Neural crest cell (in vitro differentiated cells): Measurements from ENCODE around the gene RAET1G. TPM values are rescaled to one million over a fixed set of nuclear protein-coding genes. Genes with fewer than 3 reads are reported as not detected.
"Not testable (repeated sequence)": the region's sequence is repeated elsewhere in the genome, so short reads cannot be mapped to it uniquely, and the experiment has no call there.

Source experiments
- DNase-seq: peaks from one replicate; pipeline ENCODE4 v3.0.0; 2021; ENCODE audit warnings: low read depth, mixed read lengths, low spot score
- H3K27ac Mint-ChIP-seq: one replicate; pipeline ENCODE4 v1.8.0; 2021; ENCODE audit warnings: mild to moderate bottlenecking, mixed read lengths; ENCODE audit not compliant: unreplicated experiment
- H3K27me3 Mint-ChIP-seq: 2 replicates; pipeline ENCODE4 v1.8.0; 2021; ENCODE audit warnings: low read depth, mild to moderate bottlenecking, mixed read lengths
- H3K36me3 Mint-ChIP-seq: 2 replicates; pipeline ENCODE4 v1.8.0; 2021; ENCODE audit warnings: low read depth, mild to moderate bottlenecking, mixed read lengths
- H3K4me1 Mint-ChIP-seq: 2 replicates; pipeline ENCODE4 v1.8.0; 2021; ENCODE audit warnings: mixed read lengths
- H3K4me3 Mint-ChIP-seq: one replicate; pipeline ENCODE4 v1.8.0; 2021; ENCODE audit warnings: mild to moderate bottlenecking, mixed read lengths
- H3K9me3 Mint-ChIP-seq: 2 replicates; pipeline ENCODE4 v1.8.0; 2021; ENCODE audit warnings: mixed read lengths
- CTCF ChIP-seq: fragments of 200-600 bp; sonication (generic); conservative IDR thresholded peaks from 2 replicates; pipeline ENCODE4 v1.5.0; 2021; ENCODE audit warnings: antibody characterized with exemption, mild to moderate bottlenecking
- total RNA-seq: library from RNA; stranded (reverse); gene quantifications from 2 replicates; pipeline ENCODE4 v1.2.1, GENCODE V29; 2021

RAET1G gene
- total RNA-seq, 1 donor from 2014 or later, result not detected

GRCh38 chr6:149909701-149910470 lies 13.0 kb downstream of the RAET1G start:
- H3K4me1 Mint-ChIP-seq, result no peaks in the 10 kb centered on the region
- H3K36me3 Mint-ChIP-seq, result peaks cover 5% of the 10 kb centered on the region
- H3K27me3 Mint-ChIP-seq, result peaks cover 28% of the 10 kb centered on the region
- peaks cover 11% of the 10 kb centered on the region for H3K9me3 Mint-ChIP-seq
- H3K4me3 Mint-ChIP-seq, result no peak overlapping the region
- TF ChIP-seq CTCF, result no peak
- H3K27ac Mint-ChIP-seq, result no peak overlapping the region
- DNase-seq, result no peak

GRCh38 chr6:149908480-149908879 lies 14.4 kb downstream of the RAET1G start:
- H3K36me3 Mint-ChIP-seq, H3K4me1 Mint-ChIP-seq, DNase-seq, H3K4me3 Mint-ChIP-seq, H3K27ac Mint-ChIP-seq: not testable (repeated sequence)
- H3K27me3 Mint-ChIP-seq, result peaks cover 22% of the 10 kb centered on the region
- peaks cover 11% of the 10 kb centered on the region for H3K9me3 Mint-ChIP-seq

- no peak for TF ChIP-seq CTCF
- Mint-ChIP-seq H3K4me1 (no peaks in the 10 kb centered on the region), H3K36me3 (peaks cover 5% of the 10 kb centered on the region), H3K9me3 (peaks cover 11% of the 10 kb centered on the region), H3K27ac (no peak overlapping the region), H3K27me3 (peaks cover 13% of the 10 kb centered on the region), H3K4me3 (no peak overlapping the region)
- no peak for DNase-seq
These were observed 15.6 kb downstream of the RAET1G start for GRCh38 chr6:149907317-149907716.

GRCh38 chr6:149906405-149906804 lies 16.5 kb downstream of the RAET1G start:
- H3K27me3 Mint-ChIP-seq, result peaks cover 11% of the 10 kb centered on the region
- DNase-seq, result no peak
- H3K4me3 Mint-ChIP-seq, result no peak overlapping the region
- H3K9me3 Mint-ChIP-seq, result peaks cover 10% of the 10 kb centered on the region
- H3K4me1 Mint-ChIP-seq, result no peaks in the 10 kb centered on the region
- H3K27ac Mint-ChIP-seq, result no peak overlapping the region
- H3K36me3 Mint-ChIP-seq, result peaks cover 5% of the 10 kb centered on the region
- TF ChIP-seq CTCF, result no peak

- Mint-ChIP-seq H3K36me3 (peaks cover 5% of the 10 kb centered on the region), H3K27ac (no peak overlapping the region), H3K4me1 (no peaks in the 10 kb centered on the region), H3K4me3 (no peak overlapping the region), H3K27me3 (peaks cover 7% of the 10 kb centered on the region), H3K9me3 (peaks cover 8% of the 10 kb centered on the region)
- no peak for DNase-seq
- TF ChIP-seq CTCF, result no peak
These were observed 17.0 kb downstream of the RAET1G start for GRCh38 chr6:149905911-149906371.

GRCh38 chr6:149905371-149905910 lies 17.5 kb downstream of the RAET1G start:
- H3K27ac Mint-ChIP-seq, result no peak overlapping the region
- H3K4me3 Mint-ChIP-seq, result no peak overlapping the region
- no peak for DNase-seq
- TF ChIP-seq CTCF, result no peak
- H3K27me3 Mint-ChIP-seq, result peaks cover 5% of the 10 kb centered on the region
- peaks cover 5% of the 10 kb centered on the region for H3K36me3 Mint-ChIP-seq
- peaks cover 8% of the 10 kb centered on the region for H3K9me3 Mint-ChIP-seq
- no peaks in the 10 kb centered on the region for H3K4me1 Mint-ChIP-seq
